GM23248 (cell line): ENCODE results near the gene PMPCA. TPM values are rescaled to one million over a fixed set of nuclear protein-coding genes. Genes with fewer than 3 reads are reported as not detected.

ENCODE experiments used
- DNase-seq: peaks from one replicate; pipeline ENCODE4 v3.0.0-alpha.2; 2015
- H2AFZ ChIP-seq: fragments of 200-600 bp; sonication (generic); 2 replicates; pipeline ENCODE4 v1.6.1; 2016; ENCODE audit warnings: antibody characterized with exemption
- H3F3A ChIP-seq: fragments of 200-600 bp; sonication (generic); 2 replicates; pipeline ENCODE4 v1.6.1; 2016; ENCODE audit warnings: mild to moderate bottlenecking, antibody characterized with exemption, mixed run types; ENCODE audit not compliant: insufficient read depth
- H3K27ac ChIP-seq: fragments of 200-600 bp; sonication (generic); 2 replicates; pipeline ENCODE4 v1.5.1; 2016; ENCODE audit warnings: mild to moderate bottlenecking
- H3K27me3 ChIP-seq: fragments of 200-600 bp; sonication (generic); replicated peaks from 2 replicates; pipeline ENCODE4 v1.6.1; 2016; ENCODE audit warnings: mild to moderate bottlenecking; ENCODE audit not compliant: insufficient read depth
- H3K36me3 ChIP-seq: fragments of 200-600 bp; sonication (generic); 2 replicates; pipeline ENCODE4 v1.6.1; 2016; ENCODE audit warnings: low read depth, mild to moderate bottlenecking
- H3K4me1 ChIP-seq: fragments of 200-600 bp; sonication (generic); 2 replicates; pipeline ENCODE4 v1.6.1; 2016; ENCODE audit warnings: mild to moderate bottlenecking; ENCODE audit not compliant: insufficient read depth
- H3K4me2 ChIP-seq: fragments of 200-600 bp; sonication (generic); one replicate; pipeline ENCODE4 v1.6.1; 2016; ENCODE audit warnings: mild to moderate bottlenecking; ENCODE audit not compliant: unreplicated experiment
- H3K4me3 ChIP-seq: fragments of 200-600 bp; sonication (generic); 2 replicates; pipeline ENCODE4 v1.5.1; 2016; ENCODE audit warnings: mild to moderate bottlenecking
- H3K79me2 ChIP-seq: fragments of 200-600 bp; sonication (generic); 2 replicates; pipeline ENCODE4 v1.6.1; 2016; ENCODE audit warnings: mild to moderate bottlenecking; ENCODE audit not compliant: insufficient read depth
- H3K9ac ChIP-seq: fragments of 200-600 bp; sonication (generic); 2 replicates; pipeline ENCODE4 v1.6.1; 2016; ENCODE audit warnings: mild to moderate bottlenecking
- H3K9me2 ChIP-seq: fragments of 200-600 bp; sonication (generic); 2 replicates; pipeline ENCODE4 v1.6.1; 2016; ENCODE audit warnings: mixed run types, mild to moderate bottlenecking, moderate library complexity; ENCODE audit not compliant: insufficient read depth
- H3K9me3 ChIP-seq: fragments of 200-600 bp; sonication (generic); one replicate; pipeline ENCODE4 v1.6.1; 2017; ENCODE audit warnings: low read depth
- H4K20me1 ChIP-seq: fragments of 200-600 bp; sonication (generic); 2 replicates; pipeline ENCODE4 v1.6.0; 2016; ENCODE audit not compliant: insufficient read depth
- EZH2 ChIP-seq: fragments of 200-600 bp; sonication (generic); IDR thresholded peaks from 2 replicates; pipeline ENCODE4 v1.6.1; 2018; ENCODE audit warnings: antibody characterized with exemption, mild to moderate bottlenecking; ENCODE audit not compliant: insufficient read depth, poor library complexity, severe bottlenecking
- EZH2phosphoT487 ChIP-seq: fragments of 200-600 bp; sonication (generic); IDR thresholded peaks from 2 replicates; pipeline ENCODE4 v1.6.1; 2018; ENCODE audit warnings: antibody characterized with exemption, moderate library complexity, mild to moderate bottlenecking, low read depth; ENCODE audit not compliant: insufficient read depth
- WGBS, 2 experiments: methylation state at CpG; one replicate each; pipeline ENCODE4 v1.1.6; 2015 to 2017; ENCODE audit warnings: low lambda C conversion rate in 2 of 2, low coverage in 1 of 2; ENCODE audit errors: missing lambda C conversion rate in 2 of 2; 5-methylcytosine and 5-hydroxymethylcytosine counted together
- in situ Hi-C: fragments of 300-500 bp; cut with MboI; formaldehyde crosslinking; loops from 2 replicates; pipeline ENCODE4 v1.15.0; 2020
- polyA plus RNA-seq: library from polyadenylated mRNA; unstranded; fragments of >200 nt; fragmentation: Nextera tagmentation; extraction: Ambion mirVana; gene quantifications from 2 replicates; pipeline ENCODE4 v1.2.1, GENCODE V29; 2016
- total RNA-seq: library from RNA; depleted of rRNA; stranded (reverse); fragments of >200 nt; shearing (Covaris generic); gene quantifications from 2 replicates; pipeline ENCODE4 v1.2.3, GENCODE V29; 2014

Gene PMPCA
- total and polyA plus RNA-seq, 2 experiments from 2014 or later = 58.7 to 77.4 TPM

DNA sequence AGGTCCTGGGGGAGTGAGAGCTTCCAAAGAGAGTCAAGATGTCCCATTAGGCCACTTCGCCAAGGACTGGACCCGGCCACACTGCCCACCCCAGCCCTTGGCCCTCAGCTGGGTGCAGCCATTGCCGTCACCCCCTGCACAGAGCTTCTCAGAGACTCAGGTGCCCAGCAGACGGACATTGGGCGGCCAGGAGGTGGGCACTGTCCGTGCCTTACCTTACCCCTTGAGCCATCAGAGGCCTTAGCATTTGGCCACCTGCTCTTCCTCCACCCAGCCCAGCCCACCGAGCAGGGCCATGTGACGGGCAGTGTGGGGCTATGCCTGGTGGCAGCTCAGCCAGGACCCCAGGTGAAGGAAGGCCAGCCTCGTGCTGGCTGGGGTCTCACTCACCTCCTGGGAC is 43.6 kb upstream of the PMPCA start:
- no peak overlapping the region for H3K9ac ChIP-seq
- H3F3A ChIP-seq = no peaks in the 10 kb centered on the region
- no peaks in the 10 kb centered on the region for H3K79me2 ChIP-seq
- WGBS, 2 experiments = 83 to 86% methylated on average over 9 of the region's 9 CpGs
- in situ Hi-C loops = no loop called here
- H3K27me3 ChIP-seq = no peaks in the 10 kb centered on the region
- H3K27ac ChIP-seq = no peak overlapping the region
- H3K9me2 ChIP-seq = no peaks in the 10 kb centered on the region
- TF ChIP-seq EZH2phosphoT487 = no peak
- no peak for TF ChIP-seq EZH2
- no peaks in the 10 kb centered on the region for H3K9me3 ChIP-seq
- no peak overlapping the region for H2AFZ ChIP-seq
- H3K36me3 ChIP-seq = no peaks in the 10 kb centered on the region
- no peak overlapping the region for H3K4me2 ChIP-seq
- H4K20me1 ChIP-seq = no peaks in the 10 kb centered on the region
- H3K4me1 ChIP-seq = peaks cover 13% of the 10 kb centered on the region
- H3K4me3 ChIP-seq = no peak overlapping the region
- DNase-seq = no peak

DNA sequence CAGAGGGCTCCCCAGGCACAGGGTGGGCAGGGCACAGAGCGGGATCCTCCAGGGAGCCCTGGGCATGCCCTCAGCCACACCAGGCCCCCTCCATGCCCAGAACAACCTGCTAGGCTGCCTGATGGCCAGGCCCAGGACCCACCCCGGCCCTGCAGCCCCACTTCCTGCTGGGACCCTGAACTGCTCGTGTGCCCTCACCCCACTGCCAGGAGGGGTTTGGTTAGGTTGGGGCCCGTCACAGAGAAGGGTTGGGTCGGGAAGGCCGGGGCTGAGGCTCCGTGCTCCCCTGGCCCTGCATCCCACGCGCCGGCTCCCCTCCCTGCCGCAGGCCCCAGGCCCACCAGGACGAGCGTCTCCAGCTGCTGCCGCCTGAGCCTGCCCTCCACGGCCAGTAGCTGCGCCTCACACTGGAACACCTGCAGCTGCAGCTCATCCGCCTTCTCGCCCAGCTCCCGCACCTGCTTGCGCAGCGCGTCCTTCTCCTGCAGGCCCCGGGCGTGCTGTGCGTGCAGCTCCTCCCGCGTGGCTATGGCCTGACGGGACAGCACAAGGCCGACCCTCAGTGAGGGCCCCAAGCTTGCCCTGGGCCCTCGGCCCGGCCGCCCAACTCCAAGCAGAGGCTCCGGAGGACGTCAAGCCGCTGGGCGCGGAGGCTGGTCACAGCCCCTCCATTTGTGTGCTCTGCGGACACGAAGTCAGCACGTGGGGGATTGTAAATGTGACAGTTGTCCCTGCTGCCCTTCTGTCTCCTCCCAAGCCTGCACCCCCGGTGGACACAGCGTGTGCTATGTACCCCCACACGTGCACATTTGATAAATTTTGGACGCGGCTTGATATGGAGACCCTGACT is 42.9 kb upstream of the PMPCA start:
- H2AFZ ChIP-seq = no peak overlapping the region

DNA sequence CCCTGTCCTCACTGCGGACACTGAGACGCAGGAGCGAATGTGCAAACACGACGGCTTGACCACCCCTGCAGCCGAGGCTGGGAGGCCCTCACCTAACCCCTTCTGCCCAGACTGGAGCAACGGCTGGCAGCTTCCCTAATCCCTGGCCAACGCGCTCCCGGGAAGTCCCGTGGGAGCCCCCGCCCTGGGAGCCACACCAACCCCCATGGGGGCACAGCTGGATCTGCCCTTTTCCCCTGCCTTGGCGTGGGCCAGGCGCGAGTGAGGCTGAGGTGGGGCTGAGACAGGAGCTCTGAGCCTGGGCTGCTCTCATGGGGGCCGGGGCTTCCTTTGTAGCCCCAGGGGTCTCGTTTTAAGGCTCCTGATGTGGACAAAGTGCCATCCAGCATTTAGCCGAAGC is 42.3 kb upstream of the PMPCA start:
- H3K4me1 ChIP-seq = peaks cover 18% of the 10 kb centered on the region; the same call in 1 of the 2 replicates
- no peaks in the 10 kb centered on the region for H3F3A ChIP-seq
- H4K20me1 ChIP-seq = no peaks in the 10 kb centered on the region
- no peak overlapping the region for H3K4me3 ChIP-seq
- no peak overlapping the region for H3K27ac ChIP-seq
- in situ Hi-C loops = no loop called here
- H3K79me2 ChIP-seq = no peaks in the 10 kb centered on the region
- no peaks in the 10 kb centered on the region for H3K36me3 ChIP-seq
- TF ChIP-seq EZH2phosphoT487 (no peak), EZH2 (no peak)
- H3K9me3 ChIP-seq = no peaks in the 10 kb centered on the region
- 79 to 80% methylated on average over 12 to 18 of the region's 18 CpGs for WGBS, 2 experiments
- H3K9me2 ChIP-seq = no peaks in the 10 kb centered on the region
- DNase-seq = no peak
- H3K4me2 ChIP-seq = no peak overlapping the region
- no peak overlapping the region for H3K9ac ChIP-seq
- no peak overlapping the region for H2AFZ ChIP-seq
- no peaks in the 10 kb centered on the region for H3K27me3 ChIP-seq

More for the DNA sequence above, 42.9 kb upstream of the PMPCA start:
- no peaks in the 10 kb centered on the region for H3K9me3 ChIP-seq
- no peak overlapping the region for H3K4me3 ChIP-seq
- no peak for DNase-seq
- H3K9me2 ChIP-seq = no peaks in the 10 kb centered on the region
- H3F3A ChIP-seq = no peaks in the 10 kb centered on the region
- H3K36me3 ChIP-seq = no peaks in the 10 kb centered on the region
- WGBS, 2 experiments = 85 to 88% methylated on average over 37 to 45 of the region's 45 CpGs
- no peak overlapping the region for H3K9ac ChIP-seq
- TF ChIP-seq EZH2 (no peak), EZH2phosphoT487 (no peak)
- H3K4me1 ChIP-seq = peaks cover 15% of the 10 kb centered on the region
- H3K27ac ChIP-seq = no peak overlapping the region
- H3K27me3 ChIP-seq = no peaks in the 10 kb centered on the region
- no peak overlapping the region for H3K4me2 ChIP-seq
- H4K20me1 ChIP-seq = no peaks in the 10 kb centered on the region
- in situ Hi-C loops = no loop called here
- no peaks in the 10 kb centered on the region for H3K79me2 ChIP-seq

DNA sequence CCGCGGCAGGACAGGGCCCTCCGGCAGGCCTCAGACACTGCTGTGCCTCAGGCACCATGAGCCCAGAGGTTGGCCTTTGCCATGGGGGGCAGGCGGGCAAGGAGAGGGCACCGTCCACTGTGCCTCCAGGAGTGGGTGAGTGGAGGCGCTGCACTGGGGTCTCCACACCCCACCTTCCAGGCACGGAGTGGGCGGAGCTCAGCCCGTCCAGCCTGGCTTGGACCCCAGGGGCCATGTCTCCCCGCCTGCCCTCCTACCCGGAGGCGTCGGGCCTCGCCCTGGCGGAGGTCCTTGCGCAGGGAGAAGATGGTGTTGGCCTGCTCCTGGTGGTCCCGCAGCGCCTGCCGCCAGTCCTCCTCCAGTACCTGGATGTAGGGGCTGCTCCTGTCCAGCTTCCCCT is 40.4 kb upstream of the PMPCA start:
- Histone ChIP-seq H4K20me1 (no peaks in the 10 kb centered on the region), H3K27me3 (no peaks in the 10 kb centered on the region), H3K4me1 (peaks cover 11% of the 10 kb centered on the region; the same call in 1 of the 2 replicates), H3K9me2 (no peaks in the 10 kb centered on the region), H3K4me2 (no peak overlapping the region), H2AFZ (no peak overlapping the region), H3F3A (no peaks in the 10 kb centered on the region), H3K27ac (no peak overlapping the region), H3K36me3 (no peaks in the 10 kb centered on the region), H3K9ac (no peak overlapping the region), H3K9me3 (no peaks in the 10 kb centered on the region), H3K4me3 (no peak overlapping the region), H3K79me2 (no peaks in the 10 kb centered on the region)
- 95% methylated on average over 14 to 19 of the region's 19 CpGs for WGBS, 2 experiments
- no peak for DNase-seq
- in situ Hi-C loops = no loop called here
- TF ChIP-seq EZH2phosphoT487 (no peak), EZH2 (no peak)
